BE2C (cell line): ENCODE results near the gene CIDEC.
"Not testable (repeated sequence)": the region's sequence is repeated elsewhere in the genome, so short reads cannot be mapped to it uniquely, and the experiment has no call there.

Source experiments
- DNase-seq: peaks from one replicate; pipeline ENCODE4 v3.0.0-alpha.2; 2020
- H3K27me3 ChIP-seq: fragments of 250-450 bp; sonication (Bioruptor Pico); 2 replicates; pipeline ENCODE4 v1.5.1; 2020; ENCODE audit warnings: mild to moderate bottlenecking
- H3K36me3 ChIP-seq: fragments of 250-450 bp; sonication (Bioruptor Pico); 2 replicates; pipeline ENCODE4 v1.5.1; 2020; ENCODE audit warnings: mild to moderate bottlenecking
- H3K4me1 ChIP-seq: fragments of 250-450 bp; sonication (Bioruptor Pico); 2 replicates; pipeline ENCODE4 v1.5.1; 2020
- H3K4me3 ChIP-seq: 2 replicates; pipeline ENCODE4 v1.5.1; 2011; ENCODE audit warnings: low read depth, low read length
- H3K9me3 ChIP-seq: fragments of 250-450 bp; sonication (Bioruptor Pico); 2 replicates; pipeline ENCODE4 v1.5.1; 2020
- CTCF ChIP-seq: IDR thresholded peaks from 2 replicates; pipeline ENCODE4 v1.5.1; 2012; ENCODE audit warnings: mild to moderate bottlenecking, low read depth, low read length

Gene CIDEC

GRCh38 chr3:9863058-9863772 lies 16.8 kb downstream of the CIDEC start:
- Histone ChIP-seq H3K36me3 (no peaks in the 10 kb centered on the region), H3K27me3 (no peaks in the 10 kb centered on the region), H3K4me3 (no peak overlapping the region), H3K9me3 (no peaks in the 10 kb centered on the region), H3K4me1 (no peaks in the 10 kb centered on the region)
- no peak for DNase-seq
- TF ChIP-seq CTCF: no peak

GRCh38 chr3:9862391-9863057 lies 17.5 kb downstream of the CIDEC start:
- H3K4me3 ChIP-seq: no peak overlapping the region
- DNase-seq: no peak

GRCh38 chr3:9861626-9862130 lies 18.4 kb downstream of the CIDEC start:
- no peaks in the 10 kb centered on the region for H3K27me3 ChIP-seq
- H3K9me3 ChIP-seq: no peaks in the 10 kb centered on the region
- H3K4me3 ChIP-seq: no peak overlapping the region
- no peaks in the 10 kb centered on the region for H3K36me3 ChIP-seq
- no peak for DNase-seq
- no peak for TF ChIP-seq CTCF
- H3K4me1 ChIP-seq: no peaks in the 10 kb centered on the region

More at GRCh38 chr3:9862391-9863057, 17.5 kb downstream of the CIDEC start:
- Histone ChIP-seq H3K27me3 (no peaks in the 10 kb centered on the region), H3K4me1 (no peaks in the 10 kb centered on the region), H3K9me3 (no peaks in the 10 kb centered on the region), H3K36me3 (no peaks in the 10 kb centered on the region)
- TF ChIP-seq CTCF: no peak

- Histone ChIP-seq H3K4me3 (no peak overlapping the region), H3K36me3 (no peaks in the 10 kb centered on the region), H3K9me3 (no peaks in the 10 kb centered on the region), H3K27me3 (no peaks in the 10 kb centered on the region), H3K4me1 (no peaks in the 10 kb centered on the region)
- TF ChIP-seq CTCF: no peak
- no peak for DNase-seq
Measured at GRCh38 chr3:9861201-9861600, 18.9 kb downstream of the CIDEC start.

- Histone ChIP-seq H3K4me3 (no peak overlapping the region), H3K4me1 (no peaks in the 10 kb centered on the region), H3K36me3 (no peaks in the 10 kb centered on the region), H3K27me3 (no peaks in the 10 kb centered on the region), H3K9me3 (no peaks in the 10 kb centered on the region)
- no peak for TF ChIP-seq CTCF
- DNase-seq: no peak
Measured at GRCh38 chr3:9859530-9860025, 20.5 kb downstream of the CIDEC start.

- H3K4me3 ChIP-seq: no peak overlapping the region
- DNase-seq: no peak
- no peaks in the 10 kb centered on the region for H3K4me1 ChIP-seq
- H3K36me3 ChIP-seq: no peaks in the 10 kb centered on the region
- TF ChIP-seq CTCF: no peak
- no peaks in the 10 kb centered on the region for H3K9me3 ChIP-seq
- H3K27me3 ChIP-seq: no peaks in the 10 kb centered on the region
Measured at GRCh38 chr3:9855594-9855993, 24.5 kb downstream of the CIDEC start.

GRCh38 chr3:9854291-9854940 lies 25.6 kb downstream of the CIDEC start:
- not testable (repeated sequence) for H3K4me3 ChIP-seq, DNase-seq

More at GRCh38 chr3:9854291-9854940, 25.6 kb downstream of the CIDEC start:
- H3K9me3 ChIP-seq, H3K4me1 ChIP-seq, H3K36me3 ChIP-seq, H3K27me3 ChIP-seq: not testable (repeated sequence)
